Islet precursor cell (in vitro differentiated cells): ENCODE results near the gene HDGF.

Source experiments
- DNase-seq: peaks from one replicate; pipeline ENCODE4 v3.0.0-alpha.2; 2018

Gene HDGF

DNA sequence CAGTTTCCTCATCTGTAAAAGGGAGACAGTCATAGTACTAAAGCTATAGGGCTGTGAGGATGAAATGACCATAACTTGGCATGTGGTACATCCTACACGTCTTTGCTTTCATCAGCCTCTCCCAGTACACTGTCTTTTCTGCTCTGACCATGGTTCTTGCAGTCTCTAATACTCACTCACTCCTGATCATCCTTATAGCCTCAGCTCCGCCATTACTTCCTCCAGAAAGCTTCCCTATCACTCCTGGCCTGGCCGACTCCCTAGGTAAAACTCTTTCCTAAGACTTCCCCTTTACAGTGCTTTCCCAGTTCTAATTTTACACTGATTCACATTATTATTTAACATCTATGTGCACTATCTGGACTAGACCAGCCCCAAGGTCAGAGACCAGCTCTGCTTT, 5.6 kb downstream of the HDGF start:
- DNase-seq, result no peak

DNA sequence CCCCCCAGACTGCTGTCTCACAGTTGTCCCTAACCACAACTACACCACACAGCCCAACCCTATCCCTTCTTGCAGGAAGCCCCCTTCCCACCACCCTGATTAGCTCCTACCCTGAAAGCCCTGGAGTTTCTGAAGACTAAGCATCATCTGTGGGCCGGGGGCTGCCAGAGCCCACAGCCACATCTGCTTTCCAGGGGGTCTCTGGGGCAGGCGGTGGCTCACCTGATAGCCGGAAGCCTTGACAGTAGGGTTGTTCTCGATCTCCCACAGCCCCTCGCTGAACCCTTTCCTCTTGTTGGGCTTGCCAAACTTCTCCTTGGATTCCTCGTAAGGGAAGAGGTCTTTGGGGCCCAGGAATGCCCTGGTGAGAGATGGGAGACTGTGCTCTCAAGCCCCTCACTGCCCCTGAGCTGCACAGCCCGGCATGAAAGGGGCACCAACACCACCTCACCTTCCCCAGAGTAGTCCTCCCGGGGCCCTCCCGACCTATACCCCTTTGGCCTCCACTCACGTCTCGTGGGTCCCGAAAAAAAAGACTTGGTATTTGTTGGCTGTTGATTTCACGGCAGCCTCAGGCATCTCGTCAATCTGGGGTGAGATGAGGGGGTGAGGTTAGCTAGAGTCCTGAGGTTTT, 6.6 kb downstream of the HDGF start:
- DNase-seq, result no peak

DNA sequence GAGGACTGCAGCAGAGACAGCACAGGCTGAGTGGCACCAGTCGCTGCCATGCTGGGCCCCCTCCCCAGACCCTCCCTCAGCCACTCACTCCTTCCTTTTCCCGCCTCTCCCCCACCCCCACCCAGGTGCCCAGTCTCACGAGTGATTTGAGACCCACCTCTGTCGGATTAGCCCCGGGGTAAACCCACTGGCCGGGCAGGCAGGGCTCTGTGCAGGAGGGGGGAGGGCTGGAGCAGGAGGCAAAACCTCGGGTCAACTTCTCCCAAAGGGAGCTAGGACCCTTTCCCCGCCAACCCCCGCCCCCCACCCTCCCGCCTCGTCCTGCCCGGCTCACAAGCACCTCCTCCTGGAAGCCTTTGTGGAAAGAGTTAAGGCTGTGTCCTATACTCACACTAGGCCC, 7.1 kb downstream of the HDGF start:
- no peak for DNase-seq

DNA sequence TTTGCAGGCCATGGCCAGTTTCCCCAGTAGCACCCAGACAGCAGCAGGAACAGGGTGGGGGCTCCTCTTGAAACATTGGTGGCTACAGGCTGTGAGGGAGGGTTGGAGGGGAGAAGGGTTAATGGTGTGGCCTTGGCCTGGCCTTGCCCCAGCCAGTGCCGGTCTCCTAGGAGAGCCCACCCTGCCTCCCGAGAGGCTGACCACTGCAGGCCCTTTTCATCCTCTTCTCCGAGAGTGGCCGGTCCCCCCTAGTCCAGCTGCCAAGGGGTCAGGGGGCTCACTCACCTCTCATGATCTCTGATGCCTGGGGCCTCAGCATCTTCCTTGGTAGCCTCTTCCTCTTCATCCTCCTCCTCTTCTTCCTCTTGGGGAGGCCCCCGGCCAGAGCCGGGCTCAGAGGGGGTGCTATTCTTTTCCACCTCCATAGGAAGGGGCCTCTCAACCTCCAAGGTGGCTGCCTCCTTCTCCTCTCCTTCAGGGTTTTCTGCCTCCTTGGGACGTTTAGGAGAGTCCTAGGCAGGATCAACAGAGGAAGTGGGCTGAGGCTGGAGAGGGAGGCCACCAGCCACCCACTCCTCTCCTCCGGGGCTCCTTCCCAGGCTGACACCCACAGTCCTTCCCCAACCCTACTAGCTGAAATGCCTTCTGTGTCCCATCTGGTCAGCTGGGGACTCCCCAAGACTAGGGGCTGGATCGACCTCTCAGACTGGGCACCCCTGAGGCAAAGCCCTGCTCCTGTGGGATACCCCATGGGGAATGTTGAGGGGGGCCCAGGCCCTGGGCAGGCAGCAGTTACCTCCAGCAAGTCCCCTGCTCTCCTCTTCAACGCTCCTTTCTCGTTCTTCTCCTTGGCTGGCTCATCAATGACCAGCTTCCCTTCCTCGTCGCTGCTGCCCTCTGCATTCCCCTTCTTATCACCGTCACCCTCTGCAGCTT, 7.8 kb downstream of the HDGF start:
- no peak for DNase-seq

DNA sequence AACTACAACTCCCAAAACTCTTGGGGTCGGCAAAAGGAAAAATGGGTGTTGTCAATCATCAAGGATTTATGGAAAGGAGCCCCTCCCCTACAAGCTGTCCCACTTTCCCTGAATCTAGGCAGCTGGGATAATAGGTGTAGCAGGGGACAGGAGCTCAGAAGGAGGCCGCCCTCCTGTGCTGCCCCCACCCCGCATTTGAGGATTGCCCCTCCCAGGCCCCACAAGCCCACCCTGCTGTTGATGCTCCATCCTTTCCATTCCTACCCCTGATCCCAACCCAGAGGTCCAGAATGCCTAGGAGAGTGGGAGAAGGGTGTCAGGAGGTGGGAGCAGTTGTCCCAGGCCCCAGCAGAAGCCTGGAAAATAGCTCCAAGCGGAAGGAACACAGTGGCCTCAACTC, 8.7 kb downstream of the HDGF start:
- DNase-seq, result no peak

DNA sequence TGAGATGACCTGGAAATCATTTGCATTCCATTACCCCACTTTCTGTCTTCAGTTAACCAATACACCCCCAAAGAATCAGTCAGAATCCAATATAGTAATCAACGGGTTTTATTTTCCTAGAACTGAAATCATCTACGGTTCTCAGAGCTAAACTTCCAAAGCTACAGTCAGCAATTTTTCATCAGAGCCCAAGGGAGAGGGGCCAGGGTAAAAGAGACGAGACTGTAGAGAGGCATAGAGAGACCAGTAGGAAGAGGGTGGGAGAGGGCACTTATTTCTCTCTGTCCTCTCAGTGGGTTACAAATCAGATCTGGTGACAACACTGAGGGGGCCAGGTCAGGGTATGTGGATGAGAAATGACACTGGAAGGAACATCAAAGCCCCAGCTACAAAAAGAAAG, 9.5 kb downstream of the HDGF start:
- no peak for DNase-seq

DNA sequence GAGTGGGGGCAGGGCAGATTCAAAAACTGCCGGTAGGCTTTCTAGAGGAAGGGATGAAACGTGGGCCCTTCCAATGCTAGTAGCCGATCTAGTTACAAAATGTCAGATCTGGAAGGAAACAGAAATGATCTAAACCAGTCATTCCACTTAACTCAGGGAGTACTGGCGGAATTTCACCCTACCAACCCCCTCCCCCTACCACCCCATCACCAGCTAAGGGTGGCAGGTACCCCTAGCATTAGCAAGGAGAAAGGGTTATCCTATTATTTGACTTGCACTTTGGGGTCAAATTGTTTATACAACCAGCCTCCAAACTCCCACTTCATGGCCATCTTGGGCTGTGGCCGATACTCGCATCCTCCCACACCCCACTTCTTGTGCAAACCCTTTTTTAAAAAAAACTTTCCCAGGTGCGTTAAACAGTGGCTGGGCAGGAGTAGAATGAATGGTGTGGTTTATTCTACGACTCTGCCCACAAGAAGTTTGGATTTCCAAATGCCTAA, 9.9 kb downstream of the HDGF start:
- DNase-seq, result no peak

DNA sequence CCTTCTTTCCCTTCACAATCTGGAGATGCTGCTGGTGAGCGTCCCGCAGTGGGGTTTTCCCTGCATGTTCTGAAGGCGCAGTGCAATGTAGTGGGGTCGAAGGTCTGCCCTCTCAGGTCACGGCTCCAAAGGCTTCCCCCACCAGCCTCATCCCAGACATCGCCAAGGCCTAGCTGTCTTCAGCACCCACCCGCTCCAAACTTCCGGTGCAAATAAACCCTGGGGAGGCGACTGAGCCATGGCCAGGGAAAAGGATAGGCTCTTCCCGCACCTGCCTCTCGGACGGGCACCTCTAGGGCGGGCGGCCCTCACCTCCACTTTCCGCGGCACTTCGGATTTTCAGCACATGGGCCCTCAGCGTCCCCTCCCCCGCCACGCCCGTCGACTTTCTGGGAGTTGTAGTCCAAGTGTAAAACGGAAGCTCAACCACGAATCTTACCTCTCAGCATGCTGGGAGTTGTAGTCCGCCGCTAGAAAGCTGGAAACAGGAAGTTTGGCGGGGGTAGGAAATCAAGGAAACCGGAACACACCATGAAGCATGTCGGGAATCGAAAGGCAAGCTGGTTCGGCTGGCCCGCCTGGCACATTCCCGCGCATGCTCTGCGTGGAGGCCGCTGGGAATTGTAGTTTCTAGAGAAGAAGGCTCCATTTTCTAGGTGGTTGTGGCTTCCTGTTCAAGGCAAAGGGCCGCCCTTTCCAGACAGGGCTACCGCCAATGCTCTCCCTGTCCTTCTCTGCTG, 10.6 kb downstream of the HDGF start, which contains the start of gene MRPL24:
MRPL24 (minus strand) TSS at position 348 of the 740 bp plus-strand sequence. CDS start 2,384 bp downstream, outside the sequence.
- DNase-seq, result peak; percentile 100

DNA sequence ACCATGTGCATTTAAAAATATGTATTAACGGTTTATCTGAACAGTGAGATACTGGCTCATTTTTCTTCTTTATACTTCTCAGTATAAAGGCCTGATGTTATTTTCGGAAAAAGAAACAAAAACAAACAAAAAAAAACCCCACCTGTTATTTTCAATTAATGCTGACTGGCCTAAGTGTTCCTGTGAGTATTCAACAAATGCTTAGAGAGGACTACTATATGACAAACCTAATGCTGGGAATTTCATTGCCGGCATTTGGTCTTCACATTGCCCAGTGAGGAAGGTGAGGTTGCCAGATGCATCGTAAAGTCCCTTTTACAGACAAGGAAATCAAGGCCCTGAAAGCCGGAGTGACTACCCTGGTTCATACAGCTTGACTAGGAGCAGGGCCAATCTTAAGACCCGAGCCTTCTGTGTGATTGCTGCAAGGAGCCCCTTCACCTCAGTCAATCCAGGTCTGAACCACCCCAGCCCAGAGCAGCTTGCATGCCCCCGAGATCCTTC, 11.2 kb downstream of the HDGF start:
- no peak for DNase-seq

DNA sequence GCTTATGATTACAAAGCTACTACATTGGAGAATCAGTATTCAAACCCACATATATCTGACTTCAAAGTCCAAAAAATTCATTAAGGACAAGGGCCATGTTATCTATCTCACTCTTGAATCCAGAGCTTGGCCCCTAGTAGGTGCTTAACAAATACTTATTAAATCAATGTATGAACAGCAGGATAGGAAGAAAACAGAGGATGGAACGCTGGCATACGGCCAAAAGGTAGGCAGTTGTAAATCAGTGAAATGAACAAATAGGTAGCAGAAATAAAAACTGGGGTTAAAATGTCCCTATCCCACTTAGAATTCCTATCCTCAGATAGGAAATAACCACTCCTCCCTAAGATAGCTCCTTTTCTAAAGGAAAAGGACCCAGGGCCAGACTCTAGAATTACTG, 12.6 kb downstream of the HDGF start:
- DNase-seq, result no peak

DNA sequence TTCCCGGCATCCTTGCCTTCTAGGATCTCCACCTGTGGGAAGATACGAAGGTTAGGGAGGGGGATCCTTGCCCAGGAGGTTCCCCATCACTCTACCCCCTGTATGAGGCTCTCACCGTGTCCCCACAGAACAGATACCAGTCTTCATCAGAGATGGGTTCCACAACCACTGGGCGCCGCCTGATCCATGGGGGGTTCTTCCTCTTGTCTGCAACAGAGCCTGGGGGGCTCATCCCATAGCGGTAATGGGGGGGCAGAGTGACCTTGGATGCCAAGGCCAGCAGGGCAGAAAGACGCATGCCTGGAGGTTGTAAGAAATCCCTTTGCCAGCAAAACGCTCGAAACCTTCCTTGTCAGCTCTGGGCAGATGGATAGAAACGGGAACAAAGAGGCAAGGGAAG, 13.1 kb downstream of the HDGF start:
- no peak for DNase-seq

DNA sequence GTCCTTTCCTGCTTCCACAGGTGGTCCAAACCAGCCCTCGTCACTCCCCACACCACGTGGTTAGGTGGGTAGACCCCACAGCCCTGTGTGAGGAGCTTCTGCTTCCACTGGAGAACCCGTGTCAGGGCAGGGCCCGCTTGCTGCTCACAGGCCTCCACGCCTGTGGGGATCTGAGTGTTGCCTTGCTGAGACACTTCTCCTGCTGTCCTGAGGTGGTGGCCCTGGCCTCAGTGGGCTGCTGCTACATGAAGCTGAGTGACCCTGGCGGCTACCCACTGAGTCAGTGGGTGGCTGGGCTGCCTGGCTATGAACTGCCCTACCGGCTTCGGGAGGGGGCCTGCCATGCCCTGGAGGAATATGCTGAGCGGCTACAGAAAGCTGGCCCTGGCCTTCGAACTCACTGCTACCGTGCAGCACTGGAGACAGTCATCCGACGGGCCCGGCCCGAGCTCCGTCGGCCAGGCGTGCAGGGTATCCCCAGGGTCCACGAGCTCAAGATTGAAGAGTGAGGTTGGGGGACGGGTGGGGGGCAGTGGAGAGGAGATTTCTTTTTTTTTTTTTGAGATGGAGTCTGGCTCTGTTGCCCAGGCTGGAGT, 17.4 kb downstream of the HDGF start:
- no peak for DNase-seq

DNA sequence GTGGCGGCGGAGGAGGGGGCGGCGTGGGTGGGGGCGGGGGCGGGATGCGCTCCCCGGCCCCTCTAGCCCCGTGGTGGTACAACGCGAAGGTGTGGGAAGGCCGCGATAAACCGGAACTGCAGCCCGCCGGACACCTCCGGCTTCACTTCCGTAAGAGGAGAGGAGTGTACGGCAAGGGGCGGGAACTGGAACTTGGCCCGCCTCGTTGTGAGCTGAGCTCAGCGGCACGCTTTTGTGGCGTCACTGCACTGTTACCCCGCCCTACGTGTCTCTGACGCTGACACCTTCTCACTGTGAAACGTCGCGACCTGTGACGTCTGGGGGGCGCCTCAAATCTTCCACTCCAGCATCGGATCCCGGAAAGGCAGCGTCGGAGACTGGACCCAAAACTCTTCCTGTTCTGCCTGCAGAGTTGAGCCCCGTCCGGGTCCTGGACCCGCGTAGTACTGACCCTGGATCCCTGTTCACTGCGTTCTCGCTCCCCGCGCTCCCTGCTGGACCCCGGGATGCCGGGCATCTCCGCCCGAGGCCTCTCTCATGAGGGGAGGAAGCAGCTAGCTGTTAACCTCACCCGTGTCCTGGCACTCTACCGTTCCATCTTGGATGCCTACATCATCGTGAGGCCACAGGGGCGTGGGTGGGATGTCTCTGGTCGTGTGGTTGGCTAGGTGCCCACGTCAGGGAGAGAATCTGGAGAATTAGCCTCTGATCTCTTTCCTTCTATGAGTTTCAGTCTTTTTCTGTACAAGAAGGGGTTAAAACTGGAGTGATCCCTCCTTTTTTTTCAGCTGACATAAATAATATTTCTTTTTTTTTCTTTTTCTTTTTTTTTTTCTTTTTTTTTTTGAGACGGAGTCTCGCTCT, 22.6 kb downstream of the HDGF start, which contains the start of gene ISG20L2:
ISG20L2 (minus strand) TSS at position 168 of the 864 bp plus-strand sequence. CDS start 1,114 bp downstream, outside the sequence.
- peak; percentile 97 for DNase-seq

DNA sequence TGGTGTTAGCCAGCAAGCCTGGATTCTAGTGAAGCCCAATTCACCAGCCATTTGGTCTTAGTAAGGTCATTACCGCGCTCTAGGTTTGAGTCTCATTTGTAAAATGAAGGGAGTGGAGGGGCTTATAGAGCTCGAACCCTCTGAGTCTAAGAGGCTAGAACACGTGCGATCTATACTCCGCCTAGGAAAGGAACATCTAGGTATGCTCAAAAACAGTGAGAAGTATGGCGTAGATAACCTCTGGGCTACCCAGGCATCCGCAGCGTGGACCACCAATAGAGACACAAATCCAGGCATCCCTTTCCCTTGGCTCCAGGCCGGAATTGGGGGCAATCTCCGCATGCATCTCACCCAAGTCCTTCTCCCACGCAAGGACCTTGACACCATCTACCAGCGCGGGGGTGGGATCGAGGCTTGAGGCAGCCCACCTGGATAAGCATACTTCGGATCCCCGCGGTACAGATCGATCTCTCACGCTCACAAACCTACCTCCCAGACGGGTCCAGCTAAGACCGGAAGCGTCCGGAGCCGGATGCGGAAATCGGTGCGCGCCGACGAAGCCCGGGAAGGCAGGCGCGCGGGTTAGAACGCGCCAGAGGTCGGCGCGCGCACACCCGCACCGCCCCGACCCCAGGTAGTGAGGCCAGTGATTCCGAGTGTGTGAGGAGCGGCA, 23.4 kb downstream of the HDGF start, which contains the start of gene METTL25B:
METTL25B (plus strand) TSS at position 544 of the 673 bp plus-strand sequence. CDS start 636 bp downstream, outside the sequence.
- no peak for DNase-seq

DNA sequence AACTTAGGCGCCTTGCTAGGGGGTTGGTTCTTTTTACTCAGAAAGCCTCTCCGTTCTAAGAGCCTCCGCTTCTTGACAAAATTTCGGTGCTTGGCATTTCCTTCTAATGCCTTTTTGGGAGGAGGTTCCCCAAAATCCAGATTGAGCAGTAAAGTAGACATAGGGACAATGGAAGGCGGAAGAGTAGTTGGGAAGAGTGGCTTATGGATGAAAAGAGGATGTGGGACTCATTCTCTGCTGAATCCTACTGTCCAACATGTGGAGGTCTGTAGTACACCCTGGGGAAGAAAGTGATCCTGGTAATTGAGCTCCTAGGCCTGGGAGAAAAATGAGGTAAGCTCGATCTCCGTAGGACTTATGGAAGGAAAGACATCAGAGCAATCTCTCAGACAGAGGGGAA, 24.0 kb downstream of the HDGF start:
- no peak for DNase-seq

DNA sequence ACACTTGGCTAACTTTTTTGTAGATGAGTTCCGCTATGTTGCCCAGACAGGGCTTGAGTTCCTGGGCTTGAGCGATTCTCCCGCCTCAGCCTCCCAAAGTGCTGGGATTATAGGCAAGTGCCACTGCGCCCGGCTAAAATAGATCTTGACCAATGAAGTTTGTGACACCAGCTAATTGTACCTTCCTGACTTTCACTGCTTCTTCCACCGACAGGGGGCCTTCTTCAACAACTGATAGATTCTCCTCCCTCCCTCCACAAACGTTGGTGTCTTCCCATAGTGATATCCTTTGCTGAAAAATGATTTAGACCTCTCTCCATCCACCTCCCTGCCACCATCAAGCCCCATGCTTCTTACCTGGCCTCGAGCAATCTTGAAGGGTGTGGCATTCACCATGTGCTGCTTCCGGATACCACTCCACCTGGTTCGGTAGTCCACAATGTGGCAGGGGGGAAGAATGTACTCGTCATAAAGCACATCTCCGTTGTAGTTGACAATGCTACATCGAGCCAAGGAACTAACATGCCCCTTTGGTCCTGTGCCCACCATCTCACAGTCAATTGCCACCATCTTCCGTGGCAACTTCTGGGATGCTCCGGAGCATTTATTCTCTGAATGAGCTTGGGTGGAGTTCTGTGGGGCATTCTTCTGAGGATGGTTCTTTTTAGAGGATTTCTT, 24.8 kb downstream of the HDGF start:
- DNase-seq, result peak; percentile 74

DNA sequence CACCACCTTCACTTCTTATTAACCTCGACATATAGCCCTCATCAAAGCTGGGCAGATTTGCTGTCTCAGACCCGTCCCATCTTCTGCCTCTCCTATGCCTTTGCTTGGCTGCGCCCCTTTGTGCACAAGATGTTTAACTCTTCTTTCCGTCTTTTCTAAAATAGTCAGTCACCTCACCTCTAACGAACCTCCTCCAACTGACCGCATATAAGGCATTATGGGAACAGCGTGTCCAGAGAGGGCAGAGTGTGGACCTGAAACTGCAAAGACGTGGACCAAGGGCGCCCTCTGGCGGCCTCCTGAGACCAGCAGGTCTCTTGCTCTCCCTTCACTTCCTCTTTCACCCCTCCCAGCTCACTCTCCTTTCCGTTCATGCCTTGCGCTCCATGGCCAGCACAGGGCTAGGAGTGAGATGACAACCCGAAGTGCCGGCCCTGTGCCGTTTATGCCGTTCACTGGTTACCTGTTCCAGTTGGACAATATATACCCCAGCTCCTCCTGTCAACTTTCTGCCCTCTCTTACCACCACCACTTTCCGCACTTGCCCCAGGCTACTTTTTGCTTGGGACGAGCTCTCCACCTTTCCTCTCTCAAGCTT, 25.7 kb downstream of the HDGF start:
- peak; percentile 94 for DNase-seq

DNA sequence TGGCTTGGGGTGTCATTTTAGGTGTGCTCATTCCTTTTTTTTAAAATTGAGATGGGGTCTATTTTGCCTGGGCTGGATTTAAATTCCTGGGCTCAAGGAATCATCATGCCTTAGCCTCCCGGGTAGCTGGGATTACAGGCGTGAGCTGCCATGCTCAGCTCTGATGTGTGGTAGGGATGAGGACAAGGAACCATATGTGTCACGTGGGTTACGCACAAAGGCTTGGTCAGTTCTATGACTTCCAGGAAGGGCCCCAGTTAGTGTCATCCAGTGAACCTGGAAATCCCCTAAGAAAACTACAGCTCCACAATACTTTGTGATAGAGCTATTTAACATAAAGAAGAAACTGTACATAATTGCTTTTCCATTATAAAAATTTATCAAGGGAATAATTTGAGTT, 29.9 kb downstream of the HDGF start:
- no peak for DNase-seq

DNA sequence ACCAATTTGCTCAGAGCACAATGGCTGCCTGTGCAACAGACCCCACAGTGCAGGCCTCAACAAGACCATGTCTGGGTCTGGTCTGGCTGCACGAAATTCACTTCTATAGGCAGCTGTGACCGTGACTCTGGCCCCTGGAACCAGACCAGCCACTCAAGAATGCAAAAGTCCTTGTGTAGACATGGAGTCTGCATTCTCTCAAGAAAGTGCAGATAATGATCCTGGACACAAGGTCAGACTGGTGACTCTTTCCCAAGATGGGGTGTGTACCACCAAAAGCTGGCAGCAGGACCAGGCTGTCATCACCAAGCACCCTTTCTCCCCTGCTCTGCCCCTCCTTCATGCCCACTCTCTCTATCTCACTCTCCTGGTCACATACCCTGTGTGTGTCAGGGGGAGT, 30.3 kb downstream of the HDGF start:
- peak; percentile 88 for DNase-seq

DNA sequence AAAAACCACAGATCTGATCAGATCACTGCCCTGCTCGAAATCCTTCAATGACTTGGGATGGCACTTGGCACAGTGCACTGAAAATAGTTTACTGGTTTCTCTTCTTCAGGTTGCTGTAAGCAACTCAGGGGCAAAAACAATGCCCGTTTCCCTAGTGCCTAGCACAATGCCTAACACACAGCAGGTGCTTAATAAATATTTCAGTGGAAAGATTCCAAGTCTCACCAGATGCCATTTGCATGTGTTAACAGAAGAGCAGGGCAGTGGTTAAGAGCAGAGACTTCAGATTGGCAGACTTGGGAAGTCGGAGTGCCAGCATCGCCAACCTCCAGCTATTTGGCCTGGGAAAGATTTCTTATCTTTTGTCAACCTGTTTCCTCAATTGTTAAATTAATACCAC, 34.1 kb downstream of the HDGF start:
- no peak for DNase-seq
